GM23338 (cell line): ENCODE data around the gene SELENOW. TPM values are rescaled to one million over a fixed set of nuclear protein-coding genes. Genes with fewer than 3 reads are reported as not detected.

Experiments
- ATAC-seq: fragments of 200-7000 bp; cut with Tn5 transposase; 3 replicates; pipeline ENCODE4 v1.9.1; 2020
- DNase-seq: peaks from one replicate; pipeline ENCODE4 v3.0.0-alpha.2; 2015; ENCODE audit warnings: low spot score
- H2AFZ ChIP-seq: fragments of 200-600 bp; sonication (generic); 2 replicates; pipeline ENCODE4 v1.8.0; 2016; ENCODE audit warnings: antibody characterized with exemption, mild to moderate bottlenecking, moderate library complexity
- H3F3A ChIP-seq: fragments of 200-600 bp; sonication (generic); replicated peaks from 2 replicates; pipeline ENCODE4 v1.8.0; 2017; ENCODE audit warnings: antibody characterized with exemption, mixed run types, low read depth
- H3K27ac ChIP-seq: fragments of 200-600 bp; sonication (generic); 2 replicates; pipeline ENCODE4 v1.6.1; 2016; ENCODE audit warnings: low read depth
- H3K27me3 ChIP-seq: fragments of 200-600 bp; sonication (generic); 2 replicates; pipeline ENCODE4 v1.8.0; 2016; ENCODE audit warnings: mild to moderate bottlenecking, mixed run types, moderate library complexity; ENCODE audit not compliant: insufficient read depth
- H3K36me3 ChIP-seq: fragments of 200-600 bp; sonication (generic); 2 replicates; pipeline ENCODE4 v1.8.0; 2016; ENCODE audit warnings: mild to moderate bottlenecking; ENCODE audit not compliant: insufficient read depth
- H3K4me1 ChIP-seq: fragments of 200-600 bp; sonication (generic); 2 replicates; pipeline ENCODE4 v1.8.0; 2016; ENCODE audit warnings: mild to moderate bottlenecking, moderate library complexity; ENCODE audit not compliant: insufficient read depth
- H3K4me2 ChIP-seq: fragments of 200-600 bp; sonication (generic); 2 replicates; pipeline ENCODE4 v1.7.1; 2017; ENCODE audit warnings: mixed run types
- H3K4me3 ChIP-seq: fragments of 200-600 bp; sonication (generic); 2 replicates; pipeline ENCODE4 v1.6.1; 2016; ENCODE audit warnings: mixed run types
- H3K79me2 ChIP-seq: fragments of 200-600 bp; sonication (generic); replicated peaks from 2 replicates; pipeline ENCODE4 v1.8.0; 2017; ENCODE audit warnings: mild to moderate bottlenecking; ENCODE audit not compliant: insufficient read depth
- H3K9me2 ChIP-seq: fragments of 200-600 bp; sonication (generic); 2 replicates; pipeline ENCODE4 v1.8.0; 2017; ENCODE audit not compliant: insufficient read depth
- H4K20me1 ChIP-seq: fragments of 200-600 bp; sonication (generic); replicated peaks from 2 replicates; pipeline ENCODE4 v1.8.0; 2017; ENCODE audit warnings: mild to moderate bottlenecking; ENCODE audit not compliant: insufficient read depth
- H3K27ac Mint-ChIP-seq: 2 replicates; pipeline ENCODE4 v1.8.0; 2020; ENCODE audit warnings: inconsistent platforms, mild to moderate bottlenecking, moderate library complexity, mixed read lengths
- H3K27me3 Mint-ChIP-seq: 3 replicates; pipeline ENCODE4 v1.8.0; 2022; ENCODE audit warnings: low read depth, mild to moderate bottlenecking, moderate library complexity, mixed read lengths, inconsistent platforms; ENCODE audit not compliant: insufficient read depth, poor library complexity
- H3K36me3 Mint-ChIP-seq: 3 replicates; pipeline ENCODE4 v1.8.0; 2021; ENCODE audit warnings: low read depth, mild to moderate bottlenecking, inconsistent platforms, moderate library complexity, mixed read lengths
- H3K4me1 Mint-ChIP-seq: 3 replicates; pipeline ENCODE4 v1.8.0; 2020; ENCODE audit warnings: mild to moderate bottlenecking, inconsistent platforms, mixed read lengths
- H3K4me3 Mint-ChIP-seq: 3 replicates; pipeline ENCODE4 v1.8.0; 2021; ENCODE audit warnings: moderate library complexity, mild to moderate bottlenecking, inconsistent platforms, mixed read lengths
- H3K9me3 Mint-ChIP-seq: 3 replicates; pipeline ENCODE4 v1.8.0; 2020; ENCODE audit warnings: moderate library complexity, mild to moderate bottlenecking, inconsistent platforms, mixed read lengths
- CREB1 ChIP-seq: fragments of 250-450 bp; sonication (Bioruptor Pico); IDR thresholded peaks from 2 replicates; pipeline ENCODE4 v1.5.0; 2020; ENCODE audit warnings: low read depth, mild to moderate bottlenecking, moderate library complexity
- EZH2 ChIP-seq: fragments of 200-600 bp; sonication (generic); IDR thresholded peaks from one replicate; pipeline ENCODE4 v1.8.0; 2017; ENCODE audit warnings: antibody characterized with exemption, mild to moderate bottlenecking, low read depth; ENCODE audit not compliant: unreplicated experiment
- EZH2phosphoT487 ChIP-seq: fragments of 200-600 bp; sonication (generic); IDR thresholded peaks from one replicate; pipeline ENCODE4 v1.8.1; 2018; ENCODE audit warnings: antibody characterized with exemption; ENCODE audit not compliant: unreplicated experiment
- JUNB ChIP-seq: IDR thresholded peaks from one replicate; pipeline ENCODE4 v1.6.1; 2016; ENCODE audit warnings: antibody characterized with exemption; ENCODE audit not compliant: unreplicated experiment
- NANOG ChIP-seq: IDR thresholded peaks from 2 replicates; pipeline ENCODE4 v1.6.1; 2016; ENCODE audit warnings: antibody characterized with exemption, borderline replicate concordance
- POLR2AphosphoS5 ChIP-seq: IDR thresholded peaks from 2 replicates; pipeline ENCODE4 v1.6.1; 2016; ENCODE audit warnings: antibody characterized with exemption, low read depth
- REST ChIP-seq: IDR thresholded peaks from one replicate; pipeline ENCODE4 v1.6.1; 2018; ENCODE audit warnings: antibody characterized with exemption; ENCODE audit not compliant: unreplicated experiment
- STAT1 ChIP-seq: IDR thresholded peaks from one replicate; pipeline ENCODE4 v1.6.1; 2016; ENCODE audit warnings: antibody characterized with exemption; ENCODE audit not compliant: unreplicated experiment
- ZNF114 ChIP-seq: fragments of 250-450 bp; sonication (Bioruptor Pico); IDR thresholded peaks from 2 replicates; pipeline ENCODE4 v1.5.0; 2020; ENCODE audit warnings: mild to moderate bottlenecking, moderate library complexity
- ZNF331 ChIP-seq: fragments of 250-450 bp; sonication (Bioruptor Pico); IDR thresholded peaks from 2 replicates; pipeline ENCODE4 v1.5.0; 2020; ENCODE audit warnings: low read depth, mild to moderate bottlenecking, moderate library complexity
- ZNF462 ChIP-seq: fragments of 250-450 bp; sonication (Bioruptor Pico); IDR thresholded peaks from 2 replicates; pipeline ENCODE4 v1.5.0; 2020; ENCODE audit warnings: mild to moderate bottlenecking, moderate library complexity
- polyA plus RNA-seq: library from polyadenylated mRNA; unstranded; fragments of >200 nt; fragmentation: Nextera tagmentation; extraction: Ambion mirVana; gene quantifications from 2 replicates; pipeline ENCODE4 v1.2.1, GENCODE V29; 2016
- total RNA-seq: library from RNA; depleted of rRNA; stranded (reverse); fragments of >200 nt; shearing (Covaris generic); gene quantifications from 2 replicates; pipeline ENCODE4 v1.2.3, GENCODE V29; 2014
- TF ChIP-seq, protein P1 (sequence below): IDR thresholded peaks from 2 replicates; pipeline ENCODE4 v1.6.1; 2016; ENCODE audit warnings: antibody characterized with exemption
- TF ChIP-seq, protein P2 (sequence below), 2 experiments: fragments of 200-600 bp in 1 of 2; sonication (generic) in 1 of 2; conservative IDR thresholded peaks; 2 replicates each; pipeline versions ENCODE4 v1.5.1 to v1.6.1; 2016 to 2017; ENCODE audit warnings: antibody characterized with exemption in 2 of 2, low read depth in 2 of 2, mild to moderate bottlenecking in 2 of 2, moderate library complexity in 1 of 2

The SELENOW gene
- total and polyA plus RNA-seq, 2 experiments from 2014 or later, result 558 to 811 TPM

GRCh38 chr19:47820410-47820809, 41.9 kb downstream of the SELENOW start:
- DNase-seq, result no peak
- H3K4me1 Mint-ChIP-seq, result peaks cover 28% of the 10 kb centered on the region

More at GRCh38 chr19:47820410-47820809, 41.9 kb downstream of the SELENOW start:
- Mint-ChIP-seq H3K9me3 (no peaks in the 10 kb centered on the region; the same call in 1 of the 3 replicates), H3K27ac (no peak overlapping the region), H3K4me3 (no peak overlapping the region), H3K36me3 (no peaks in the 10 kb centered on the region; the same call in 2 of the 3 replicates), H3K27me3 (peaks cover 17% of the 10 kb centered on the region)
- no peak overlapping the region for H3K4me2 ChIP-seq
- ATAC-seq, result no peak
- no peaks in the 10 kb centered on the region for H4K20me1 ChIP-seq
- no peaks in the 10 kb centered on the region for H3K79me2 ChIP-seq
- no peaks in the 10 kb centered on the region for H3K9me2 ChIP-seq
- peak overlapping the region; percentile 91 for H2AFZ ChIP-seq
- H3K4me1 ChIP-seq, result peaks cover 12% of the 10 kb centered on the region
- TF ChIP-seq CREB1 (CRISPR knock-in tag), result no peak
- TF ChIP-seq JUNB, result no peak
- TF ChIP-seq NANOG, result no peak
- TF ChIP-seq STAT1, result no peak
- no peak for TF ChIP-seq ZNF462 (CRISPR knock-in tag)
- no peak for TF ChIP-seq EZH2phosphoT487
- no peak for TF ChIP-seq POLR2AphosphoS5
- no peak for TF ChIP-seq EZH2
- TF ChIP-seq ZNF331 (CRISPR knock-in tag), result no peak
- TF ChIP-seq, protein P1, sequence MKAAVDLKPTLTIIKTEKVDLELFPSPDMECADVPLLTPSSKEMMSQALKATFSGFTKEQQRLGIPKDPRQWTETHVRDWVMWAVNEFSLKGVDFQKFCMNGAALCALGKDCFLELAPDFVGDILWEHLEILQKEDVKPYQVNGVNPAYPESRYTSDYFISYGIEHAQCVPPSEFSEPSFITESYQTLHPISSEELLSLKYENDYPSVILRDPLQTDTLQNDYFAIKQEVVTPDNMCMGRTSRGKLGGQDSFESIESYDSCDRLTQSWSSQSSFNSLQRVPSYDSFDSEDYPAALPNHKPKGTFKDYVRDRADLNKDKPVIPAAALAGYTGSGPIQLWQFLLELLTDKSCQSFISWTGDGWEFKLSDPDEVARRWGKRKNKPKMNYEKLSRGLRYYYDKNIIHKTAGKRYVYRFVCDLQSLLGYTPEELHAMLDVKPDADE, result no peak
- TF ChIP-seq ZNF114 (CRISPR knock-in tag), result no peak
- TF ChIP-seq, protein P2, sequence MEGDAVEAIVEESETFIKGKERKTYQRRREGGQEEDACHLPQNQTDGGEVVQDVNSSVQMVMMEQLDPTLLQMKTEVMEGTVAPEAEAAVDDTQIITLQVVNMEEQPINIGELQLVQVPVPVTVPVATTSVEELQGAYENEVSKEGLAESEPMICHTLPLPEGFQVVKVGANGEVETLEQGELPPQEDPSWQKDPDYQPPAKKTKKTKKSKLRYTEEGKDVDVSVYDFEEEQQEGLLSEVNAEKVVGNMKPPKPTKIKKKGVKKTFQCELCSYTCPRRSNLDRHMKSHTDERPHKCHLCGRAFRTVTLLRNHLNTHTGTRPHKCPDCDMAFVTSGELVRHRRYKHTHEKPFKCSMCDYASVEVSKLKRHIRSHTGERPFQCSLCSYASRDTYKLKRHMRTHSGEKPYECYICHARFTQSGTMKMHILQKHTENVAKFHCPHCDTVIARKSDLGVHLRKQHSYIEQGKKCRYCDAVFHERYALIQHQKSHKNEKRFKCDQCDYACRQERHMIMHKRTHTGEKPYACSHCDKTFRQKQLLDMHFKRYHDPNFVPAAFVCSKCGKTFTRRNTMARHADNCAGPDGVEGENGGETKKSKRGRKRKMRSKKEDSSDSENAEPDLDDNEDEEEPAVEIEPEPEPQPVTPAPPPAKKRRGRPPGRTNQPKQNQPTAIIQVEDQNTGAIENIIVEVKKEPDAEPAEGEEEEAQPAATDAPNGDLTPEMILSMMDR (conservative IDR thresholded peaks at IDR 0.05; ENCODE audit: low read depth in 2 of 2), result no peak
- no peak for TF ChIP-seq REST
- H3K27me3 ChIP-seq, result no peaks in the 10 kb centered on the region
- no peaks in the 10 kb centered on the region for H3K36me3 ChIP-seq
- H3K27ac ChIP-seq, result no peak overlapping the region
- no peaks in the 10 kb centered on the region for H3F3A ChIP-seq
- H3K4me3 ChIP-seq, result no peak overlapping the region
